HG02943 (cell line): Measurements from ENCODE around the gene AANAT.
A peak's percentile ranks its signal among the peaks of the same experiment; 100 is the strongest.

Experiments used
- ATAC-seq: cut with Tn5 transposase; IDR thresholded peaks from one replicate; pipeline ENCODE4 v1.9.1; 2021; ENCODE audit warnings: mild to moderate bottlenecking, low read depth, moderate library complexity; ENCODE audit not compliant: unreplicated experiment

The AANAT gene

DNA sequence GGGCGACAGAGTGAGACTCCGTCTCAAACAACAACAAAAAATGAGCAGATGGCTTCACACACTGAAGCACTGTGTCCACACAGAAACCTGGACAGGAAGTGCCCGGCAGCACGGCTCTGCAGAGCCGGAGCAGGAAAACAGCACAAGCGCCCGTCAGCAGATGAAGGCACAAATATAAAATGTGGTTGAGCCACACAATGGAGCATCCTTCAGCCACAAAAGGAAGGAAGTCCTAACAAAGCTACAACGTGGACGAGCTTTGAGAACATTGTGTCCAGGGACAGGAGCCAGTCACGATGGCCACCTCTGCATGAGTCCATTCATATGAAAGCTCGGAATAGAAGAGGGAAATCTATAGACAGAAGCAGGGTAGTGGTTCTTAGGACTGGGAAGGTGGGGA, 18.2 kb downstream of the AANAT start:
- ATAC-seq = no peak

DNA sequence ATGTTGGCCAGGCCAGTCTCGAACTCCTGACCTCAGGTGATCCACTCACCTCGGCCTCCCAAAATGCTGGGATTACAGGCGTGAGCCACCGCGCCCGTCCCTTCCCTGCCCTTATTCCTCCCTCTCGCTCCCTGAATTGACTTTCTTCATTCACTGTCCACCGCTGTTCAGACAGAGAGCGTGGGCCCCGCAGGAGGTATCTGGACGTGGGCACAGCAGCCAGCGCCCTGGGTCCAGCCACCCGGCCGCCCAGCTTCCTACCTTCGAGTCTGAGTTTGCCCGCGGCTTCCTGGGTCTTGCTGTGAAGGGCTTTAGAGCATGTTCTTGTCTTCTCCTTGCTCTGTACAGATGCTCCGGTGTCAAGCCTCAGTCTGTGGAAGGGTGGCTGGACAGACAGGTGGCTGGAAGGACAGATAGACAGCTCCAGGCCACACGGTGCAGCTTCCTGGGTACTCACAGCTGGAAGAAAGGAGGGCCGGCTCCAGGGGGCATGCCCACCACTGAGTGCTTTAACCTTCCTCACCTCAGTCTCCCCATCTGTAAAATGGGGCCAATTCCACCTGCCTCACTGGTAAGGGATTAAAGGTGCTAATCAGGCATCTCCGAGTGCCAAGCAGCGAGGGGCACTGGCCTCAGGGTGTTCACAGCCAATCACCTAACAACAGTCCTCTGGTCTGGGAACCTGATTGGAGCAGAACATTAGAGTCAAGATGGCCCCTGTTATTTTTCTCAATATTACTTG, 20.2 kb downstream of the AANAT start:
- ATAC-seq = no peak

- ATAC-seq = no peak
Observed at GRCh38 chr17:76490112-76490710, 22.8 kb downstream of the AANAT start.

- no peak for ATAC-seq
Observed at GRCh38 chr17:76491271-76492122, 24.1 kb downstream of the AANAT start.

GRCh38 chr17:76492123-76492988, 25.0 kb downstream of the AANAT start:
- peak; percentile 47 for ATAC-seq

DNA sequence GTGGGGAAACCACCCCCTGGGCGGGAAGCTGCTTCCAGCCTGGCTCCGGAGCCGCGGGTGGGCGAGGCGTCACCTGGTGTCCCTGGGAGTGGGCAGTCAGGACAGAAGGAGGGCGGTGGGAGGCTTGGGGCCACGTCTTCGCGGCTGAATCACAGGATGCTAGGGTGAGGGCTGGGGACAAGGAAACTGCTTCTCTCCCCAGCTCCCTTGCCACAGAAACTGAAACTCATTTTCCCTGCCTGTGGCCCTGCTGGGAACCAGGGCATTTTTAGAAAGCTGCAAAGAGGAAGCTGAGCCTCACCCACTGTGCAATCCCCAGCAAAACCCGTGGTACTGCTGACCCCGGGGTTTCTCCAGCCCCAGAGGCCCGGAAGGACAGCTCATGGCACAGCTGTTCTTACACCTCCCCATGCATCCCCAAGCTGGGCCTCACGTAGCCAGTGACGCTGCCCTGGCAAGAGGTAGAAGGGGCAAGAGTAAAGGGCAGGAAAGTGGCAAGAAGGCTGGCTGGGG, 25.6 kb downstream of the AANAT start:
- ATAC-seq = no peak

- no peak for ATAC-seq
Observed at GRCh38 chr17:76493505-76494167, 26.2 kb downstream of the AANAT start.

DNA sequence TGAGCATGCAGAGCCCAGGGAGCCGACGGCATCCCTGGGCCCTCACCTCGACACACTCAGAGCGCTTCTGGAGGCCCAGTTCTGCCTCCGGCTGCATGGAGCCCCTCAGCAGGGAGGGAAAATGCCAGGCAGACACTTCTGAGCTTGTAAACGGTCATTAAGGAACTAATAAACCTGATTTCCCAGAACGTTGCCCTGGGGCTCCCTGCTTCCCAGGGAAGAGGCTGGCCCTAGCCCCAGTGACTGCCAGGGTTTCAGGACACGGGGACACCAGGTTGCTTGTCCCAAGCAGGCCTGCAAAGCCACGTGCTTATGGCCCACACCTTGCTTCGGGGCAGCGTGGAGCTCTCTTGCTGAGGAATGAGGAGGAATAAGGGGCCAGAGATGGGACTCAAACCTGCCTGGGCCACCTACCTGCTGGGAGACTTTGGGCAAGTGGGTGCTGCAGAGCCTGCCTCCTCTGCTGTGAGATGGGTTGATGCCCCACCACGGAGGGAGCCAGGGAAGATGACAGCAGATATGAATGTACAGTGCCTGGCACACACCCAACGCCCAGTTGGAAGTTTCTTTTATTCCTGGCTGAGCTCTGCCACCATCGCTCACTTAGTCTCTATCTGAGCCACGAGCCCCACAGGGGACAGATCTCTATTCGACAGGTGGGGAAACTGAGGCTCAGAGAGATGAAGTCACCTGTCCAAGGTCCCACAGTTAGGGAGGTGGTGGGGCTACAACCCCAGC, 28.4 kb downstream of the AANAT start:
- ATAC-seq = no peak

DNA sequence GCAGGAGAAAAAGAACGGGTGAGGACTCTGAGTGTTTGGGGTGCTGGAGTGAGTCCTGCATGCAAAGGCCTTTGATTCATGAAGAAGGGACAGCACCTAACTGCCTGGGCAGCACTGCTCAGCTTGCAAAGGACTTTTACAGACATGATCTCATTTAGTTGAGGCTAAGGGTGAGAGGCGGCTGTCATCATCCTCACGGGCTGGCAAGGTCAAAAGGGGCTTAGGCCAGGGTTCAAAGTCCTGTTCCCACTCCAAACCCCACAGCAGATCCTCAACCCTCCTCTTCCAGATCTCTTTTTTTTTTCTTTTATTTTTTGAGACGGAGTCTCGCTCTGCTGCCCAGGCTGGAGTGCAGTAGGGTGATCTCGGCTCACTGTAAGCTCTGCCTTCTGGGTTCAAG, 29.1 kb downstream of the AANAT start:
- ATAC-seq = no peak

DNA sequence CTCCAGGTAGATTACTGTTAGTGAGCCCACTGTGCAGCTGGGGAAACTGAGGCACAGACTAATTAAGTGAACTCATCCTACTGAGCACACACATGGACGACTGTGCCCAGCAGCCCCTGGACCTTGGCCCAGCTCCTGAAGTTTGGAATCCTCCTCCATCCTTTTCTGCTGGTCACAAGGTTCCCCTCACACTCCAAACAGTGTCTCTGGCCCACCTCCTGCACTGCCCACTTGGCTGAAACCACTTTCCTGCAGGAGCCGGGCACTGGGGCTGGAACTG, 30.2 kb downstream of the AANAT start:
- ATAC-seq = no peak

- no peak for ATAC-seq
Observed at GRCh38 chr17:76497979-76498875, 30.8 kb downstream of the AANAT start.

DNA sequence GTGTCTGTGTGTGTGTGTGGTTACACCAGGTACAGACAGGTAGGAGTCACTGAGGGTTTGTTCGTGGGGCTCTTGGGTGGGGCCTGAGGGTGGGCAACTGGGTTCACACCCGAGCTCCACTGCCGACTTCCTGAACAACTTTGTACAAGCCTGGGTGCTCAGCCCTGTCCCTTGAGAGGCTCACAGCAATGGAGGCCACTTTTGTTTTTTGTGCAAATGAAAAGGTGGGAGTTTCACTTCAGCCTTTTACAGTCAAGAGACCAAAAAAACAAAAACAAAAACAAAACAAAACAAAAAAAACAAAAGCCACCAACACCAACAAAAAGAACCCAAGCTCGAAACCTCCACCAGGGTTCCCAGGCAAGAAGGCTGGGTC, 31.5 kb downstream of the AANAT start:
- ATAC-seq = no peak

DNA sequence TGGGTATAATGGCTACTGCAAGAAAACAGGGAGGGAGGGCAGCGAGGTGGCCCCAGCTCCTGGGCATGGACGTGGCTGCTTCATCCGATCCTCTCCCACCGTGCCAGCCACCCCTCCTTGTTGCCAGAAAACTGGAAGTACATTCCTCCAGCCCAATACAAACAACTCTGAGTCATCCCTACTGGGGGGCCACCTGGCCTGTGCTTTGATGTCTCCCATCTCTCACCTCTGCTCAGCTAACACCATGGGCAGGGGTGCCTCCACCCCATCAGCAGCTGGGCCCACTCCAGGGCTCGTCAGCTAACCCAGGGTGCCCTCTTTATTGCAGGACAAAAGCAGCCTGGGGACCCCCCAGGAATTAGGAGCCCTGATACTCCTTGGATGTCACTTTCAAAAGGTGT, 31.9 kb downstream of the AANAT start:
- no peak for ATAC-seq

GRCh38 chr17:76500074-76500746, 32.8 kb downstream of the AANAT start:
- ATAC-seq = no peak

DNA sequence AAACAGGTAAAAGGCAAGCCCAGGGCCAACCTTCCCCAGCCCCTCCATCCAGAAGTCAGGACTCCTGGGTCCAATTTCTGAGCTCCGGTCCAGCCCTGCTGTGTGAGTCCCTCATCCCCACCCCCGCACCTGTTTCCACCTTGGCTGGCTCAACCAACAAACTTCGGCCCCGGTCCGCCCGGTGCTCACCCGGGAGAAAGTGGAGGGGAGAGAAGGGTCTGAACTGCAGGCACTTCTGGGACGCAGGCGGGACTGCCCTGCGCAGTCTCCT, 33.3 kb downstream of the AANAT start:
- ATAC-seq = no peak

DNA sequence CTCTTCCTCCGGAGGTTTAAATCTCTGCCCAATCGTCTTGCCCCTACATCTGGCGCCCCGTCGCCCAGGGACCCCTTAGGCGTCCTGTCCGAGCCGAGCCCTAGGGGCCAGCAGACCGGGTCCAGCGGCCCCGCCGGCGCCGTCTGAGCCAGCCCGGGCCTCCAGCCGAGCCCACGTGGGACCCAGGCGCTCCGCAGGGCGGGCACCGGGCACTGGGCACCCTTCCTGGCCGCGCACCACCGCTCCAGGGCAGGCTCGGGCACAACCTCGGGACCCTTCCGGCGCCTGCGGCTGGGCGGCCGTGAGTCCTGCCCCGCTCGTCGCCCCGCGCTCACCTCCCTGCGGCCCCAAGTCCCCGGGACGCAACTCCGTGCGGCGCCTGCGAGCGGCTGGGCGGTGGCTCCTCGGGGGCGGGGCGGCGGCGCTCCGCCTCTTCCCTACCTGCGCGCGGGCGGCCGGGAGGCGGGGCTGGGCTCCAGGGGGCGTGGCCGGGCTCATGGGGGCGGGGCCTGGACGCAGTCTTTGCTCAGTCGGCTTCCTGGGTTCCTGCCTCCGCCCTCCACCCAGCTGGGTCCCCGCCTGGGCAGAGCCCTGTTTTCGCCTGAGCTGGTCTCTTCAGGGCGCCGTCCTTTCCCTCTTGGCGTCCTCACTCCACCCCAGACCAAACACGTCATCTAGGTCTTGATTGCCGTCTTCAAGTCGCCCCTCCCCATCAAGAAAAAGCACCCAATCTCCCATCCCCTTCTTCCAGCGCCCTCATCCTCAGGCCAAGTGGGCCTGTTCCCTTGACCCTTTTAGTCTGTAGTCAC, 33.8 kb downstream of the AANAT start, which contains the start of gene RHBDF2:
TSS of gene RHBDF2 (minus strand) at position 406 of the 809 bp plus-strand sequence. CDS start 19,899 bp downstream, outside the sequence.
- peak; percentile 53 for ATAC-seq

GRCh38 chr17:76501827-76502307, 34.5 kb downstream of the AANAT start:
- ATAC-seq = no peak
